ENCODE data around the gene RAPGEF5. TPM values are rescaled to one million over a fixed set of nuclear protein-coding genes. Genes with fewer than 3 reads are reported as not detected.

Gene RAPGEF5
- total RNA-seq, 1 experiment from 2014 or later = 16.4 TPM

DNA sequence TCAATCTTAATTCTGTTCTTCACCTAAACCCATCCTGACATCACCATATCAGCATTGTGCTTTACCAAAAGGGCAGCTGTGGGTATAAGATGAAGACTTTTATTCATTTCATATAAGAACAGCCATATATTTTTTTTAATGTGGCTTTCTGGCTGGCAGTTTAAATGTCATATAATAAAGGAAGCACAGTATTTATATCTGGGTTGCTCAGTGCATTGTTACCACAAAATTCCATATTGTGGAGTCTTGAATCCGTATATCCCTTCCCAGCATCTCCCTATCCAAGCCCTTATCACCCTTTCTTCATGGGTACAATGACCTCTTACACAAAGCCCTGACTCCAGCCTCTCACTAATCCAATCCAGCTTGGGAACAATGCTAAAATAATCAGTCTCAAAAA lies 125.8 kb downstream of the RAPGEF5 start:
- H3K27me3 ChIP-seq (ENCODE audit: insufficient read depth, low read depth) = no peaks in the 10 kb centered on the region
- peak overlapping the region; percentile 61 for H3K4me2 ChIP-seq
- CTCF ChIA-PET = no interaction called here
- H3F3A ChIP-seq (ENCODE audit: insufficient read depth, low read depth) = peaks cover 11% of the 10 kb centered on the region
- no TSS peak for BruUV-seq (replicated peaks)
- no peaks in the 10 kb centered on the region for H4K20me1 ChIP-seq (ENCODE audit: insufficient read depth)
- no peaks in the 10 kb centered on the region for H3K9me2 ChIP-seq (ENCODE audit: insufficient read depth)
- no peaks in the 10 kb centered on the region for H3K9me3 ChIP-seq (ENCODE audit: insufficient read depth, low read depth)
- TF ChIP-seq EZH2 (IDR thresholded peaks at IDR 0.05; ENCODE audit: low read depth) = no peak
- TF ChIP-seq CTCF (conservative IDR thresholded peaks at IDR 0.05) = no peak
- no peaks in the 10 kb centered on the region for H3K36me3 ChIP-seq (ENCODE audit: low read depth)
- H3K4me3 ChIP-seq = no peak overlapping the region
- no peaks in the 10 kb centered on the region for H3K79me2 ChIP-seq (ENCODE audit: low read depth)
- 0 out of 2 replicates have a peak overlapping the region, but pooled peaks have one; percentile 61 for H2AFZ ChIP-seq
- intact Hi-C loops (cut with micrococcal nuclease; ENCODE audit: unreplicated experiment) = loop anchor here (5.0 to 10.0 kb wide), 2 partner anchors 221 to 254 kb away; no protein-coding TSS in a partner anchor
- H3K4me1 ChIP-seq (replicated peaks; ENCODE audit: insufficient read depth) = peaks cover 16% of the 10 kb centered on the region
- DNase-seq = no peak
- peak overlapping the region; percentile 52 for H3K27ac ChIP-seq
- POLR2A ChIA-PET (ENCODE audit: unreplicated experiment) = no interaction called here

DNA sequence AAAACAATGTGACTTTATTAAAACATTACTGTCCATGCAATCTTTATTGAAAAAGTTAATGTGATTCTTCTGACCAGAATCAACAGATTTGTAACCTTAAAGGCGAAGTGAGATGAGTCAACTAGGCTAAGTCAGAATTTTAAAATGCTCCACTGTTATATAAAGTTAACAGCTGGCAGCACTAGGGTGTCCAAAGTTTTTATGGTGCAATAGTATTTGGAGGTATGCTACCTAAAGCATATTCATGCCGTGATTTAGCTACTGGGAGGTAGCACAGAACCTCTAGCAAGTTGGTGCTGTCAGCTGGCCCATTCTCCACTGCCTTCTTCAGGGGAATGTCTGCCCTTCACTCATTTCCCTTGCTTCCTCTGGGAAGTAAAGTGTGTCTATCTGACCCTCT lies 126.7 kb downstream of the RAPGEF5 start:
- no peaks in the 10 kb centered on the region for H3K9me2 ChIP-seq (ENCODE audit: insufficient read depth)
- H4K20me1 ChIP-seq (ENCODE audit: insufficient read depth) = no peaks in the 10 kb centered on the region
- no peak overlapping the region for H2AFZ ChIP-seq
- no peaks in the 10 kb centered on the region for H3K36me3 ChIP-seq (ENCODE audit: low read depth)
- peaks cover 16% of the 10 kb centered on the region for H3K4me1 ChIP-seq (replicated peaks; ENCODE audit: insufficient read depth)
- no peak overlapping the region for H3K4me3 ChIP-seq
- H3K9me3 ChIP-seq (ENCODE audit: insufficient read depth, low read depth) = no peaks in the 10 kb centered on the region
- H3K4me2 ChIP-seq = no peak overlapping the region
- TF ChIP-seq EZH2 (IDR thresholded peaks at IDR 0.05; ENCODE audit: low read depth) (no peak), CTCF (conservative IDR thresholded peaks at IDR 0.05) (no peak)
- intact Hi-C loops (cut with micrococcal nuclease; ENCODE audit: unreplicated experiment) = loop anchor here (5.0 to 10.0 kb wide), 2 partner anchors 222 to 255 kb away; no protein-coding TSS in a partner anchor
- H3K27ac ChIP-seq = no peak overlapping the region
- no peak for DNase-seq
- peaks cover 11% of the 10 kb centered on the region for H3F3A ChIP-seq (ENCODE audit: insufficient read depth, low read depth)
- H3K79me2 ChIP-seq (ENCODE audit: low read depth) = no peaks in the 10 kb centered on the region
- POLR2A ChIA-PET (ENCODE audit: unreplicated experiment) = no interaction called here
- no peaks in the 10 kb centered on the region for H3K27me3 ChIP-seq (ENCODE audit: insufficient read depth, low read depth)
- CTCF ChIA-PET = no interaction called here
- BruUV-seq (replicated peaks) = no TSS peak

DNA sequence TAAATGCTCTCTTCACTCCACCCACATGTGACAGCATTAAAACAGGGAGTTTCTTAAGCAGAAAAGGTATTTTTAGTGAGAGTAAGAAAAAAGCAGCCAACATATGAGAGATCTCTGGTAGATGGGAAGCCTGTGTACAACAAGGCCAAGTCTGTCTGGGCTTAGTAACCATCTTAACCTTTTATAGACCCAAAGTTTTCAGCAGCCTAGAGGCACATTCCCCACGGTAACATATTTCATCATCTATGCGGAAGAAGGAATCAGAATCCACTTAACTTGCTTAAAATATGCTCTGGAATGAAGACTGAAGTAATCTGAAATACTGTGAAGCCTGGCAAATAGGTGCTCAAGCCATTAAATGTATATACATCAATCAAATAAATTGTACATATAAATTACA lies 127.8 kb downstream of the RAPGEF5 start:
- H3K79me2 ChIP-seq (ENCODE audit: low read depth) = no peaks in the 10 kb centered on the region
- intact Hi-C loops (cut with micrococcal nuclease; ENCODE audit: unreplicated experiment) = no loop called here
- CTCF ChIA-PET = no interaction called here
- no peaks in the 10 kb centered on the region for H3K27me3 ChIP-seq (ENCODE audit: insufficient read depth, low read depth)
- H3K4me3 ChIP-seq = no peak overlapping the region
- H3K4me1 ChIP-seq (replicated peaks; ENCODE audit: insufficient read depth) = peaks cover 16% of the 10 kb centered on the region
- H2AFZ ChIP-seq = no peak overlapping the region
- DNase-seq = no peak
- no peak overlapping the region for H3K27ac ChIP-seq
- TF ChIP-seq EZH2 (IDR thresholded peaks at IDR 0.05; ENCODE audit: low read depth) (no peak), CTCF (conservative IDR thresholded peaks at IDR 0.05) (no peak)
- peaks cover 11% of the 10 kb centered on the region for H3F3A ChIP-seq (ENCODE audit: insufficient read depth, low read depth)
- H4K20me1 ChIP-seq (ENCODE audit: insufficient read depth) = no peaks in the 10 kb centered on the region
- H3K9me3 ChIP-seq (ENCODE audit: insufficient read depth, low read depth) = no peaks in the 10 kb centered on the region
- POLR2A ChIA-PET (ENCODE audit: unreplicated experiment) = no interaction called here
- no TSS peak for BruUV-seq (replicated peaks)
- no peaks in the 10 kb centered on the region for H3K36me3 ChIP-seq (ENCODE audit: low read depth)
- H3K9me2 ChIP-seq (ENCODE audit: insufficient read depth) = no peaks in the 10 kb centered on the region
- H3K4me2 ChIP-seq = no peak overlapping the region
